ENCODE measurements around the gene MAD1L1.

Gene MAD1L1

GRCh38 chr7:2052657-2053048, 180.1 kb downstream of the MAD1L1 start:
- TF ChIP-seq EZH2phosphoT487 (conservative IDR thresholded peaks at IDR 0.05; ENCODE audit: low read length) (no peak), CTCF (IDR thresholded peaks at IDR 0.05; ENCODE audit: insufficient read depth, low read length, poor library complexity, severe bottlenecking) (no peak)
- Histone ChIP-seq H3K9me3 (ENCODE audit: insufficient read depth, low read length) (no peaks in the 10 kb centered on the region), H3F3A (ENCODE audit: insufficient read depth) (no peaks in the 10 kb centered on the region), H3K27ac (ENCODE audit: low read depth, low read length) (no peak overlapping the region), H3K79me2 (ENCODE audit: insufficient read depth, low read length) (no peaks in the 10 kb centered on the region), H2AFZ (ENCODE audit: low read depth, low read length, severe bottlenecking) (no peak overlapping the region), H3K9ac (ENCODE audit: low read length) (no peak overlapping the region), H3K9me2 (replicated peaks; ENCODE audit: insufficient read depth, low read length) (no peaks in the 10 kb centered on the region), H3K27me3 (ENCODE audit: low read length) (no peaks in the 10 kb centered on the region), H3K36me3 (ENCODE audit: low read length) (no peaks in the 10 kb centered on the region), H4K20me1 (ENCODE audit: low read depth, low read length) (no peaks in the 10 kb centered on the region), H3K4me3 (ENCODE audit: insufficient read depth, low read length, poor library complexity, severe bottlenecking) (no peak overlapping the region), H3K4me2 (ENCODE audit: low read depth, low read length, poor library complexity, severe bottlenecking) (no peak overlapping the region)

GRCh38 chr7:2051707-2052656, 180.8 kb downstream of the MAD1L1 start:
- H3K27ac ChIP-seq (ENCODE audit: low read depth, low read length): no peak overlapping the region
- no peak overlapping the region for H3K9ac ChIP-seq (ENCODE audit: low read length)
- H3K4me2 ChIP-seq (ENCODE audit: low read depth, low read length, poor library complexity, severe bottlenecking): no peak overlapping the region
- no peaks in the 10 kb centered on the region for H4K20me1 ChIP-seq (ENCODE audit: low read depth, low read length)
- no peaks in the 10 kb centered on the region for H3K9me3 ChIP-seq (ENCODE audit: insufficient read depth, low read length)
- H3K4me3 ChIP-seq (ENCODE audit: insufficient read depth, low read length, poor library complexity, severe bottlenecking): no peak overlapping the region
- no peak overlapping the region for H2AFZ ChIP-seq (ENCODE audit: low read depth, low read length, severe bottlenecking)
- TF ChIP-seq EZH2phosphoT487 (conservative IDR thresholded peaks at IDR 0.05; ENCODE audit: low read length): no peak
- TF ChIP-seq CTCF (IDR thresholded peaks at IDR 0.05; ENCODE audit: insufficient read depth, low read length, poor library complexity, severe bottlenecking): no peak
- no peaks in the 10 kb centered on the region for H3F3A ChIP-seq (ENCODE audit: insufficient read depth)
- no peaks in the 10 kb centered on the region for H3K79me2 ChIP-seq (ENCODE audit: insufficient read depth, low read length)
- H3K9me2 ChIP-seq (replicated peaks; ENCODE audit: insufficient read depth, low read length): no peaks in the 10 kb centered on the region
- H3K36me3 ChIP-seq (ENCODE audit: low read length): no peaks in the 10 kb centered on the region
- H3K27me3 ChIP-seq (ENCODE audit: low read length): no peaks in the 10 kb centered on the region

GRCh38 chr7:2050511-2050866, 182.3 kb downstream of the MAD1L1 start:
- no peaks in the 10 kb centered on the region for H3F3A ChIP-seq (ENCODE audit: insufficient read depth)
- no peaks in the 10 kb centered on the region for H3K9me3 ChIP-seq (ENCODE audit: insufficient read depth, low read length)
- no peaks in the 10 kb centered on the region for H3K27me3 ChIP-seq (ENCODE audit: low read length)
- TF ChIP-seq CTCF (IDR thresholded peaks at IDR 0.05; ENCODE audit: insufficient read depth, low read length, poor library complexity, severe bottlenecking) (no peak), EZH2phosphoT487 (conservative IDR thresholded peaks at IDR 0.05; ENCODE audit: low read length) (no peak)
- no peak overlapping the region for H3K9ac ChIP-seq (ENCODE audit: low read length)
- H3K36me3 ChIP-seq (ENCODE audit: low read length): no peaks in the 10 kb centered on the region
- no peak overlapping the region for H3K4me2 ChIP-seq (ENCODE audit: low read depth, low read length, poor library complexity, severe bottlenecking)
- H2AFZ ChIP-seq (ENCODE audit: low read depth, low read length, severe bottlenecking): no peak overlapping the region
- no peaks in the 10 kb centered on the region for H3K9me2 ChIP-seq (replicated peaks; ENCODE audit: insufficient read depth, low read length)
- no peak overlapping the region for H3K4me3 ChIP-seq (ENCODE audit: insufficient read depth, low read length, poor library complexity, severe bottlenecking)
- H4K20me1 ChIP-seq (ENCODE audit: low read depth, low read length): no peaks in the 10 kb centered on the region
- no peak overlapping the region for H3K27ac ChIP-seq (ENCODE audit: low read depth, low read length)
- no peaks in the 10 kb centered on the region for H3K79me2 ChIP-seq (ENCODE audit: insufficient read depth, low read length)
